ENCODE data around the gene SMG6.

GRCh38 chr17:2138761-2139160, 164.8 kb downstream of the SMG6 start:
- TF ChIP-seq EZH2 (IDR thresholded peaks at IDR 0.05; ENCODE audit: borderline replicate concordance) (no peak), CTCF (IDR thresholded peaks at IDR 0.05; ENCODE audit: poor library complexity) (no peak)

All from hepatocyte (in vitro differentiated cells).